Stimulated activated CD8-positive, alpha-beta memory T cell treated with anti-CD3 and anti-CD28 coated beads, Interleukin-12 subunit alpha, Interleukin-12 subunit beta, amount 100 ng/mL, for 1 hour (primary cell): ENCODE data around the gene TMED7.
"Not testable (repeated sequence)": the region's sequence is repeated elsewhere in the genome, so short reads cannot be mapped to it uniquely, and the experiment has no call there.

ENCODE experiments used
- DNase-seq: peaks from one replicate; pipeline ENCODE4 v3.0.0-alpha.2; 2020; ENCODE audit warnings: low read depth

Gene TMED7

GRCh38 chr5:115625579-115626444 is at the start of gene TMED7:
TMED7 (minus strand) TSS chr5:115626036; CDS start chr5:115625792, 244 bp downstream.
- peak; percentile 99 for DNase-seq

- DNase-seq: not testable (repeated sequence)
Measured at GRCh38 chr5:115674782-115675181, 48.9 kb upstream of the TMED7 start.

- DNase-seq: no peak
Measured at GRCh38 chr5:115673596-115673995, 47.8 kb upstream of the TMED7 start.

GRCh38 chr5:115671939-115672338 is 46.1 kb upstream of the TMED7 start:
- no peak for DNase-seq

DNA sequence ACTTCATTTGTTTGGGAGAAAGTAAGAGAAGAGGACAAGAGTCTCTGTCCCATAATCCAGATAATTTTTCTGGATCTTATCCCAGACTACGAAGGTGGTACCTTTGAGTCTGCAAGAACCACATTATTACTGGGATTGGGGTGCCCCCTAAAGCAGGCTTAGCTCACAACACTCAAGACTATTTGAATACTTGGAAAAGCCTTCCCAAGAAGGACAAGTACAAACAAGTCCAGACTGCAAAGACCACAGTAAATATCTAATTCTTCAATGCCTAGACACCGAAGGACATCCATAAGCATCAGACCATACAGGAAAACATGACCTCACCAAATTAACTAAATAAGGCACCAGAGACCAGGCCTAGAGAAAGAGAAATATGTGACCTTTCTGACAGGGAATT is 40.2 kb upstream of the TMED7 start:
- DNase-seq: no peak

DNA sequence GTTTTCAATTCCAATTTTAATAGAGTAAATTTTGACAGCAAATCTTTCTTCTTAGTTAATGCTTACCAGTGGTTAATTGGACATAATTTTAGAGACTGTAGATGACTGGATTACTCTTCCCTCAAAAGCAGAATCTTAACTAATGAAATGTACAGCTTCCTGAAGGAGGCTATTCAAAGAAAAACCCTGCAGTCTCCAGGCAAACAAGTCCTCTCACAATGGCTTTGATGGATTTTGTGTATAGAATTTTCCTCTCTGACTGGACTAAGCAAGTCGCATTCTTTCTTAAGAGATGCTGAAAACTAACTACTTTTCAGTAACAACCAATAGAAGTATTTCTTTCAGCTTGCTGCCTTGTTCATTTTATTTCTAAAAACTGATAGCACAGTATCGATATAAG is 35.7 kb upstream of the TMED7 start:
- no peak for DNase-seq

GRCh38 chr5:115661101-115661500 is 35.3 kb upstream of the TMED7 start:
- no peak for DNase-seq

GRCh38 chr5:115657881-115658233 is 32.0 kb upstream of the TMED7 start:
- DNase-seq: no peak

- no peak for DNase-seq
Measured at GRCh38 chr5:115657125-115657880, 31.5 kb upstream of the TMED7 start.

DNA sequence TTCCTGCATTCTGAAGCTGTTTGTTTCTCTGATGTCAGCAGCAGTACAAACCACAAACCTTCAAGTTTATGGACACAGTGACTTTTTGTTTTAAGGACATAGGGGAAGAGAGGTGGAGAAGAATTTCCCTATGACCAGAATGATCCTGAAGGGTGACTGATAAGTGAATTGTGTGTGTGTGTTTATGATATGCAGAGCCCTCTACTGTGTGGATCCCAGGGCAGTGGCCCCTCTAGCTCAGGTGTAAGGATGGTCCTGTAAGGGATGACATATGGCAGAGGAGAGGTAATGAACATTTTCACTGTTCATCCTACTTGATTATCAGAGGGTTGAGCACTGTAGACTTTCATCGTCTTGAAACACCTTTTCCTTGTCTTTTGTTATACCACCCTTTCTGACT is 30.6 kb upstream of the TMED7 start:
- DNase-seq: no peak

DNA sequence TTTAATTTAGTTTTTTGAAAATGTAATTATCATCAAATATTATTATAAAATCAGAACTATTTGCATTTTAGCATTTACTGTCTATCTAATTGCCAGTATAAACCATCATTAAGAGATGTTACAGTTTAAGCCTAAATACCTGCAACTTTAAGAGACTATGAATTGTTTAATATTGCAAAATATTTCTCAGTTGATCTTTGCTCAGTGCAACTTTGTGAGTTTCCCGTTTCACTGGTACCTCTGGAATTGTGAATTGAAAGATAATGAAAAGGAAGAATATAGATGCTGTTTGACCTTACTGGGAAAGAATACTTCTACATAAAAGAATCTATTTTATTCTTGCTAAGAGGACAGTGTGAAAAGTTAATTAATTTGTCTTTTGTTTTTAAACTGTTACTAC is 30.2 kb upstream of the TMED7 start:
- DNase-seq: no peak

DNA sequence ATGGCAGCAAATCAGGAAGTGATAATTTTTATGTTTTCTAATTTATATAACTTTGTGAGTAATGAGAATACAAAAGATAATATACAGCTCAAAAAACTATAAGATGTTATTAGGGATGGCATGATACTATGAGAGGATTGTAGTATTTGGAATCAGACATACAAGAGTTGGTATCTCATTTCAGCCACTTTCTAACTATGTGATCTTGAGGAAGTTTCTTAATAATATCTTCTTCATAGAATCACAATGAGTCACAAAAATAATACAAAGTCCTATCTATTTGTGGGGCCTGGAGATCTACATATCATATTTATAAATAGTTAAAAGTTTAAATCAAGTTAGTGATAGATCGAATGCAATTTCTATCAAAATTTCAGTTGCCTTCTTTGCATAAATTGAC is 23.7 kb upstream of the TMED7 start:
- no peak for DNase-seq

- no peak for DNase-seq
Measured at GRCh38 chr5:115648056-115648455, 22.2 kb upstream of the TMED7 start.

GRCh38 chr5:115645386-115645785 is 19.6 kb upstream of the TMED7 start:
- DNase-seq: not testable (repeated sequence)

DNA sequence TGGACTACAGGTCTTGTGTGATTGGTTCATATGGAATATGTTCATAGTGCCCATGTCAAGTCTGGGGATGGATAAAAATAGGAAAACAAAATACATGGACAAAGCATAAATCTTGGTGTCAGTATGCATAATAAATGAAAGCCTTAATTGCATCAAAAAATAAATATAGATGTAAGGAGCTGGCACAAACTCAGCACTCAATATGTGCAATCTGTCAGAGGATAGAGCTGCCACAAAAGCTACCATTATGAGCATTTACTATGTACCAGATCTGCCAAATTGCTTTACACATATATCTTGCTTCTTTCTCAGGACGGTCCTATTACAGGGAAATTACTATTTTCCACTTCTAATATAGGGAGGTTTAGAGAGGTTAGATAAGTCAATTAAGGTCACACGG is 18.2 kb upstream of the TMED7 start:
- DNase-seq: no peak

DNA sequence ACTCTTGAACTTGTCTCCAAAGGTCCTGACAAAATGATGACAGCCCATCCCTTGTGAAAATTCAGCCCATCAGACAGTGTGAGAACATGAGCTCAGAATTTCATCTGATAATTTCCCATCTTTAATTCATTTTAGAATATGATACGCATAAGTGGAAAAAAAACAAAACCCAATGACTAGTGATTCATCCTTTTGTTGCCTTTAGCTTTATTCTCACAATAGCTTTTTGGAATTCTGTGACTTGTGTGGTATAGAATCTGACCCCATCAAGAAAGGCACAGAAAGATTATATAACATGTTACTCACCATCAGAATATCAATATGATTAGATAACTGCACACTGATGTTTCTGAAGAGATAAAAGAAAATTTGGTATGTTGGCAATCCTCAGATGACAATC is 16.1 kb upstream of the TMED7 start:
- DNase-seq: no peak

GRCh38 chr5:115640274-115640673 is 14.4 kb upstream of the TMED7 start:
- no peak for DNase-seq

DNA sequence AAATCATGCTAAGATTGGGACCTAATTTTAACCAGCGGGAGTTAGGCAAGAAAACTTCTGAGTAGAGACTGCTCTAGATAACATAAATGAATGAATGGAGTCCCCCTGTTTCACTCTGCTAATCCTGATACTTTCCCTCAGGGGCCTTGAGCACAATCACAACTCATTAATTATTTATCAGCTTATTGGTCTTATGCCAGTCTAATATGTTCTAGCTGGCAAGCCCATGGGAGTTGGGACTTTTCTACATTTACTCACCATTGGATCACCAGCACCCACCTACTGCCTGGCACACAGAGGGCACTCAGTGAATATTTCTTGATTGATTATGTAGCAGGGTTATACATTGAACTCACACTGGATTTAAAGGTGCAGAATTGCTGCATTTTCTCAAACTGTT is 13.5 kb upstream of the TMED7 start:
- DNase-seq: no peak

- DNase-seq: no peak
Measured at GRCh38 chr5:115637507-115637906, 11.7 kb upstream of the TMED7 start.

- no peak for DNase-seq
Measured at GRCh38 chr5:115636008-115636407, 10.2 kb upstream of the TMED7 start.

DNA sequence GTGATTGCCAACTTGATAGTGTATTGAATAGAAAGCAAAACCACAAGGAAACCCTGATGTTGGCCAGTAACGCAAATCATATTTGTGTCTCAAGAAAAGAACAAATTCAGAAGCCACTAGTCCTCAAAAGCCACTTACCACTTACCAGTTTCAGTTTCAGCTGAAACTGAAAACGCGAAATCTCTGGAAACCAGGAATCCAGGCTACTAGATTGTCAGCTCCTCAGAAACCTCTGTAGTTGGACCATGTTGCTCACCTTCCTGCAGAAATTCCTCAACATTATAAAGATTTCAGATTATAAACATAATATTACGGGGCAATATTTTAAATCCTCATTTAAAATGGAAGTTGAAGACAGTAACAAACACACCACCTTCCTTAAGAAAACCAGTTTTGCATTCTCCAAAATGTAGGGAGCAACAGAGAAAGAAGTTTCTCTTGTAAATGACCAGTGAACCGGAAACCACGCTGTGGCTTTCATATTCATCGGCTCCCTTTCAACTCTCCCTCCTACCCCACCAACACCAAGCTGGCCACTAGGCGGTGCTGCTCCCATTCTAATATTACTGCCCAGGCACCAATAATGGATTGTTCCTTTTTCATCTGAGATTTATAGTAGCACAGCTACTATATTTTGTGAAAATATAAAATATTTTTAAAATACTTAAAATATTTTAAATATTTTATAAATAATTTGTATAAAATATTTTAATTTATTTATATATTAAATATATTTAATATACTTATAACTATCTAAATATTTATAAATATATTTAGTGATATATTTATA is 8.7 kb upstream of the TMED7 start:
- peak; percentile 71 for DNase-seq

- no peak for DNase-seq
Measured at GRCh38 chr5:115629903-115630302, 4.1 kb upstream of the TMED7 start.
